Epithelial cell of esophagus (primary cell): ENCODE results near the gene PRKCI.

Experiments used
- DNase-seq: peaks from one replicate; pipeline ENCODE4 v3.0.0; 2010; ENCODE audit warnings: low read depth
- H3K4me3 ChIP-seq: 2 replicates; pipeline ENCODE4 v1.5.1; 2011; ENCODE audit warnings: mild to moderate bottlenecking, low read length, control low read depth
- TF ChIP-seq, protein P1 (sequence below): IDR thresholded peaks from 2 replicates; pipeline ENCODE4 v1.5.1; 2011; ENCODE audit warnings: low read depth, mild to moderate bottlenecking, low read length, control low read depth, inconsistent platforms; ENCODE audit not compliant: insufficient read depth; ENCODE audit errors: missing control alignments

Gene PRKCI

DNA sequence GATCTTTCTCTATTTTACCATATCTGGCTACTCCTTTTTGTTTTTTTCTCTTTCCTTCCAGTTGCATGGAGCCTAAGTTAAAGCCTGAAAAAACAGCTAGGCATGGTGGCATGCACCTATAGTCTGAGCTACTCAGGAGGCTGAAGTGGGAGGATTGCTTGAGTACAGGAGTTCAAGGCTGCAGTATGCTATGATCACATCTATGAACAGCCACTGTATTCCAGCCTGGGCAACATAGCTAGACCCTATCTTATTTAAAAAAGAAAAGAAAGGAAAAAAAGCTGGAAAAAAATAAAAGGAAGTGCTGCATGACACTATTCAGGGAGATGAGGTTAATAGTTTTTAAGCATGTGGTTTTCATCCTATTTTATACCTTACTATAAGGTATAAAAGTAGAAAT, 131.3 kb downstream of the PRKCI start:
- TF ChIP-seq, protein P1, sequence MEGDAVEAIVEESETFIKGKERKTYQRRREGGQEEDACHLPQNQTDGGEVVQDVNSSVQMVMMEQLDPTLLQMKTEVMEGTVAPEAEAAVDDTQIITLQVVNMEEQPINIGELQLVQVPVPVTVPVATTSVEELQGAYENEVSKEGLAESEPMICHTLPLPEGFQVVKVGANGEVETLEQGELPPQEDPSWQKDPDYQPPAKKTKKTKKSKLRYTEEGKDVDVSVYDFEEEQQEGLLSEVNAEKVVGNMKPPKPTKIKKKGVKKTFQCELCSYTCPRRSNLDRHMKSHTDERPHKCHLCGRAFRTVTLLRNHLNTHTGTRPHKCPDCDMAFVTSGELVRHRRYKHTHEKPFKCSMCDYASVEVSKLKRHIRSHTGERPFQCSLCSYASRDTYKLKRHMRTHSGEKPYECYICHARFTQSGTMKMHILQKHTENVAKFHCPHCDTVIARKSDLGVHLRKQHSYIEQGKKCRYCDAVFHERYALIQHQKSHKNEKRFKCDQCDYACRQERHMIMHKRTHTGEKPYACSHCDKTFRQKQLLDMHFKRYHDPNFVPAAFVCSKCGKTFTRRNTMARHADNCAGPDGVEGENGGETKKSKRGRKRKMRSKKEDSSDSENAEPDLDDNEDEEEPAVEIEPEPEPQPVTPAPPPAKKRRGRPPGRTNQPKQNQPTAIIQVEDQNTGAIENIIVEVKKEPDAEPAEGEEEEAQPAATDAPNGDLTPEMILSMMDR: no peak
- no peak overlapping the region for H3K4me3 ChIP-seq
- DNase-seq: no peak

DNA sequence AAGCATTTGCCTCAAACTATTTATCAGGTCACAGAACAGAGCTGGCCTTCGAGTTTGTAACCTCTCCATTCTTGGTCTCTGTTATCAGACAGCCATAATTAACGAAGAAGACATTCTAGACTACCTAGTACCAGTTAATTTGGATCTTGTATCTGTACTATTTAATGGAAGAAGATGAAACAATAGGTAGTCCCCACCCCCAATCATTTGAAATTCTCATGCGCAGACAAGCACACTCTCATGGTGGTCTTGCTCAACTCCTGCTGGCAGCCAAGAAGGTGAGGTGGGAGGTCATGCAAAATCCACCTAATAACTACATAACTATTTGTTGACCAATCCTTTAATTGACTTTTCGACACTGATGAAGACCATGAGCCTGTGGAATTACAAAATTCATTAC, 132.5 kb downstream of the PRKCI start:
- TF ChIP-seq, protein P1: no peak
- no peak for DNase-seq
- H3K4me3 ChIP-seq: no peak overlapping the region
